Nephron (organoid): ENCODE results near the gene DHX36.

Experiments
- H3K27ac Mint-ChIP-seq, 3 experiments: 2 replicates each; pipeline ENCODE4 v1.8.0; 2020; ENCODE audit warnings: mixed read lengths in 3 of 3, mild to moderate bottlenecking in 2 of 3, moderate library complexity in 1 of 3
- H3K27me3 Mint-ChIP-seq: 2 replicates; pipeline ENCODE4 v1.8.0; 2021; ENCODE audit warnings: low read depth, mild to moderate bottlenecking, moderate library complexity, mixed read lengths
- H3K36me3 Mint-ChIP-seq: 2 replicates; pipeline ENCODE4 v1.8.0; 2020; ENCODE audit warnings: low read depth, mixed read lengths
- H3K4me1 Mint-ChIP-seq: 2 replicates; pipeline ENCODE4 v1.8.0; 2020; ENCODE audit warnings: mixed read lengths
- H3K4me3 Mint-ChIP-seq, 3 experiments: 2 replicates each; pipeline ENCODE4 v1.8.0; 2020; ENCODE audit warnings: mild to moderate bottlenecking in 3 of 3, mixed read lengths in 3 of 3, moderate library complexity in 2 of 3
- H3K9me3 Mint-ChIP-seq: 2 replicates; pipeline ENCODE4 v1.8.0; 2020; ENCODE audit warnings: mixed read lengths
- TF ChIP-seq, protein P1 (sequence below), 3 experiments: fragments of 200-600 bp; sonication (generic); IDR thresholded peaks; one replicate each; pipeline ENCODE4 v1.5.0; 2021; ENCODE audit warnings: antibody characterized with exemption in 3 of 3; ENCODE audit not compliant: unreplicated experiment in 3 of 3

Gene DHX36, protein sequence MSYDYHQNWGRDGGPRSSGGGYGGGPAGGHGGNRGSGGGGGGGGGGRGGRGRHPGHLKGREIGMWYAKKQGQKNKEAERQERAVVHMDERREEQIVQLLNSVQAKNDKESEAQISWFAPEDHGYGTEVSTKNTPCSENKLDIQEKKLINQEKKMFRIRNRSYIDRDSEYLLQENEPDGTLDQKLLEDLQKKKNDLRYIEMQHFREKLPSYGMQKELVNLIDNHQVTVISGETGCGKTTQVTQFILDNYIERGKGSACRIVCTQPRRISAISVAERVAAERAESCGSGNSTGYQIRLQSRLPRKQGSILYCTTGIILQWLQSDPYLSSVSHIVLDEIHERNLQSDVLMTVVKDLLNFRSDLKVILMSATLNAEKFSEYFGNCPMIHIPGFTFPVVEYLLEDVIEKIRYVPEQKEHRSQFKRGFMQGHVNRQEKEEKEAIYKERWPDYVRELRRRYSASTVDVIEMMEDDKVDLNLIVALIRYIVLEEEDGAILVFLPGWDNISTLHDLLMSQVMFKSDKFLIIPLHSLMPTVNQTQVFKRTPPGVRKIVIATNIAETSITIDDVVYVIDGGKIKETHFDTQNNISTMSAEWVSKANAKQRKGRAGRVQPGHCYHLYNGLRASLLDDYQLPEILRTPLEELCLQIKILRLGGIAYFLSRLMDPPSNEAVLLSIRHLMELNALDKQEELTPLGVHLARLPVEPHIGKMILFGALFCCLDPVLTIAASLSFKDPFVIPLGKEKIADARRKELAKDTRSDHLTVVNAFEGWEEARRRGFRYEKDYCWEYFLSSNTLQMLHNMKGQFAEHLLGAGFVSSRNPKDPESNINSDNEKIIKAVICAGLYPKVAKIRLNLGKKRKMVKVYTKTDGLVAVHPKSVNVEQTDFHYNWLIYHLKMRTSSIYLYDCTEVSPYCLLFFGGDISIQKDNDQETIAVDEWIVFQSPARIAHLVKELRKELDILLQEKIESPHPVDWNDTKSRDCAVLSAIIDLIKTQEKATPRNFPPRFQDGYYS

DNA sequence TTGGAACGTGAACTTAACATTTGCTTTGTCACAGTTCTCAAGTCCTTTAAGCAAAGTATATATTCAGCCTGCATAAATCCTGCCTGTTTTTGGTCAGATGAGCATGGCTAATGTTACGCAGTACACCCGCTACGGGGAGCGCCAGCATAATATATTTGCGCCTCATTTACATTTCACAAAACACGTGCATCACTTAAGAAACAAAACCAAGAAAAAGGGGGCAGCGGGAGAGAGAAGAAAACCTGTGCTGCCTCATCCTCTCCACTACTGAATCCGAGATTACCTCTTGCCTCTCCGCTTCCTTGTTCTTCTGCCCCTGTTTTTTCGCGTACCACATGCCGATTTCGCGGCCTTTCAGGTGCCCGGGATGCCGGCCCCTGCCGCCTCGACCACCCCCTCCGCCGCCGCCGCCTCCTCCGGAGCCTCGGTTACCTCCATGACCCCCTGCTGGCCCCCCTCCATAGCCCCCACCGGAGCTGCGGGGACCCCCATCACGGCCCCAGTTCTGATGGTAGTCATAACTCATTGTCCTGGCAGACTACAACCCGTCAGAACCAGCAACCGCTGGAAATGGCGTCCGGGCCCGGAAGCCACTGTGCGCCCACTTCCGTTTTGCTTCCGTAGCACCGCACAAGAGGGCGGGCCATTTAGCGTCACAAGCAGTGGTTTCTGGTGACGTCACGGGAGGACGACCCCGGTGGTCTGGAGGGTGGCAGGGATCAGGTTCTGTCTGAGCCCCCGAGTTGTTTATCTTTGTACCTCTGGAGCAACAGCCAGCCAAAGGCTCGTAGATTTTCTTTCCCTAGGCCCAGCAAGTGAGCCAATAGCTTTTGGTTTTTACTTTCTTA lies at the start of gene DHX36:
TSS of gene DHX36 (minus strand) at position 597 of the 848 bp plus-strand sequence. CDS start at position 526, 71 bp downstream.
- Mint-ChIP-seq H3K4me1 (peaks cover 13% of the 10 kb centered on the region), H3K4me3 (peak within 1 kb of the TSS; percentile 95 to 98 (median 98)), H3K27ac (peak within 1 kb of the TSS; percentile 96 to 99 (median 99)), H3K9me3 (no peaks in the 10 kb centered on the region), H3K27me3 (no peaks in the 10 kb centered on the region), H3K36me3 (peaks cover 9% of the 10 kb centered on the region)
- TF ChIP-seq, protein P1, sequence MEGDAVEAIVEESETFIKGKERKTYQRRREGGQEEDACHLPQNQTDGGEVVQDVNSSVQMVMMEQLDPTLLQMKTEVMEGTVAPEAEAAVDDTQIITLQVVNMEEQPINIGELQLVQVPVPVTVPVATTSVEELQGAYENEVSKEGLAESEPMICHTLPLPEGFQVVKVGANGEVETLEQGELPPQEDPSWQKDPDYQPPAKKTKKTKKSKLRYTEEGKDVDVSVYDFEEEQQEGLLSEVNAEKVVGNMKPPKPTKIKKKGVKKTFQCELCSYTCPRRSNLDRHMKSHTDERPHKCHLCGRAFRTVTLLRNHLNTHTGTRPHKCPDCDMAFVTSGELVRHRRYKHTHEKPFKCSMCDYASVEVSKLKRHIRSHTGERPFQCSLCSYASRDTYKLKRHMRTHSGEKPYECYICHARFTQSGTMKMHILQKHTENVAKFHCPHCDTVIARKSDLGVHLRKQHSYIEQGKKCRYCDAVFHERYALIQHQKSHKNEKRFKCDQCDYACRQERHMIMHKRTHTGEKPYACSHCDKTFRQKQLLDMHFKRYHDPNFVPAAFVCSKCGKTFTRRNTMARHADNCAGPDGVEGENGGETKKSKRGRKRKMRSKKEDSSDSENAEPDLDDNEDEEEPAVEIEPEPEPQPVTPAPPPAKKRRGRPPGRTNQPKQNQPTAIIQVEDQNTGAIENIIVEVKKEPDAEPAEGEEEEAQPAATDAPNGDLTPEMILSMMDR (IDR thresholded peaks at IDR 0.05; ENCODE audit: unreplicated experiment in 3 of 3), result peak in 1 of 3 experiments; percentile 22

DNA sequence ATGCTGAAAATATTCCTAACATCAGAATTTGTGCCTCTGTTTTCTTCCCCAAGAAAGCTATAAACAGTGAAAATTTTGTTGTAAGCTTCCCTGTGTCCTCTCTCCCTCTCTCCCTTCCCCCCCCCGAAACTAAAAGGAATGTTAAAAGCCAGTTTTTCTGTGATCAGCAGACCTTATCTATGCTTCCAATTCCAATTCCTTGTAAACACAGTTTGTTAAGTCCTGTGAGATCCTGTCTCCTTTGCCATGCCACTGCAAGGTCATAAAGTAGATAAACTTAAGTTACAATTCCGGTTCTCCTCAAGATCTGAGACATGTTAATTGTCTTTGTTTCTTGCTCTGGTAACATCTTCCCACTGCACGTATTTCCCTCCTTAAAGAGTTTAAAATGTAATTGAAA lies 42.9 kb upstream of the DHX36 start:
- Mint-ChIP-seq H3K4me1 (no peaks in the 10 kb centered on the region), H3K36me3 (no peaks in the 10 kb centered on the region), H3K9me3 (peaks cover 3% of the 10 kb centered on the region), H3K27me3 (no peaks in the 10 kb centered on the region), H3K4me3 (no peak overlapping the region), H3K27ac (no peak overlapping the region)
- TF ChIP-seq, protein P1 (IDR thresholded peaks at IDR 0.05; ENCODE audit: unreplicated experiment in 3 of 3), result no peak

DNA sequence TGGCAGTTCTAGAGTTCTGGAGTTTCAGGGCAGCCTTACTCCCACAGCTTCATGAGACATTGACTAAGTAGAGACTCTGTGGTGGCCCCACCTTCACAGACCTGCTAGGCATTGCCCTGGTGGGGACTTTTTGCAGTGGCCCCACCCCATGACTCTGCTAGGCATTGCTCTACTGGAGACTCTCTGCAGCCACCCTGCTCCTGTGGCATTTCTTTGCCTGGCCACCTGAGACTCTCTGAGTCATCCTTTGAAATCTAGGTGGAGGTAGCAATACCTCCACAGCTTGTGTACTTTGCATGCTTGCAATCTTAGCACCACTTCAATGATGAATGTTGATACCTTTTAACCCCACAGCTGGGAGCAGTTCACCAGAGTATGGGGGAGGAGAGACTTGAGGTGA lies 40.6 kb upstream of the DHX36 start:
- Mint-ChIP-seq H3K9me3 (peaks cover 3% of the 10 kb centered on the region), H3K36me3 (no peaks in the 10 kb centered on the region), H3K4me3 (no peak overlapping the region), H3K27me3 (no peaks in the 10 kb centered on the region), H3K27ac (no peak overlapping the region), H3K4me1 (no peaks in the 10 kb centered on the region)
- TF ChIP-seq, protein P1 (IDR thresholded peaks at IDR 0.05; ENCODE audit: unreplicated experiment in 3 of 3), result no peak

DNA sequence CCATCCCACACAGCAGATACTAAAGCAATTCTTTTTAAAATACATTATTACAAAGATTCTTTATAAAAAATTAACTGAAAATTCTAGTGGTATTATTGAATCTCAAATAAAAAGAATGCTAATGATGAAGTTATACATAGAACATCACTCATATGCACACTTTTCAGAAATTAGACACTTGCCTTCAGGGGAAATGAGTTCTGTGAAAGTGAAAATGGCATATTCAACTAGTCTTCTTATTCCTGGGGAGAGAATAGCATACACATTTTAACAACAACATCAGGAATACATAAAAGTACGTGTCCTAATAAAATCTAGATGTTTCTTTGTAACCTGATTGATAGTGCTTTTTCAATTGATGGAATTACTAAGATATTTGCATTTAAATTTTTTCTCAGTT lies 36.8 kb upstream of the DHX36 start:
- Mint-ChIP-seq H3K27me3 (no peaks in the 10 kb centered on the region), H3K4me3 (no peak overlapping the region), H3K4me1 (no peaks in the 10 kb centered on the region), H3K9me3 (peaks cover 4% of the 10 kb centered on the region), H3K36me3 (no peaks in the 10 kb centered on the region), H3K27ac (no peak overlapping the region)
- TF ChIP-seq, protein P1 (IDR thresholded peaks at IDR 0.05; ENCODE audit: unreplicated experiment in 3 of 3), result no peak

DNA sequence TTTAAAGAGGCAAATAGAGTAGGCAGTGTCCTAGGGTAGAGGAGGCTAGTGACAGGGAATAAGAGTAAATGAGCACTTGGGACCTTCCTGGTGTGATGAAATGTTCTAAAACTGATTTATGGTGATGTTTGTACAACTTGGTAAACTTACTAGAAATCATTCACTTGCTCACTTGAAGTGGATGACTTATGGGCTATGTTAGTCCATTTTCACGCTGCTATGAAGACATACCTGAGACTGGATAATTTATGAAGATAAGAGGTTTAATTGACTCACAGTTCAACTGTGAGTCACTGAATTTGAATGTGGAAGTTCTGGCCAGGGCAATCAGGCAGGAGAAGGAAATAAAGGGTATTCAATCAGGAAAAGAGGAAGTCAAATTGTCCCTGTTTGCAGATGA lies 31.7 kb upstream of the DHX36 start:
- Mint-ChIP-seq H3K9me3 (peaks cover 5% of the 10 kb centered on the region), H3K4me1 (no peaks in the 10 kb centered on the region), H3K27ac (no peak overlapping the region), H3K36me3 (no peaks in the 10 kb centered on the region), H3K4me3 (no peak overlapping the region), H3K27me3 (no peaks in the 10 kb centered on the region)
- TF ChIP-seq, protein P1 (IDR thresholded peaks at IDR 0.05; ENCODE audit: unreplicated experiment in 3 of 3), result no peak
